GM18505 (cell line): ENCODE measurements around the gene TRIM24.

Experiments used
- ATAC-seq: cut with Tn5 transposase; IDR thresholded peaks from one replicate; pipeline ENCODE4 v1.9.1; 2021; ENCODE audit not compliant: unreplicated experiment
- POLR2A ChIP-seq: IDR thresholded peaks from 4 replicates; pipeline ENCODE4 v1.6.1; 2011; ENCODE audit warnings: borderline replicate concordance; ENCODE audit not compliant: insufficient read depth, insufficient read length; ENCODE audit errors: extremely low read depth

TRIM24 gene

GRCh38 chr7:138608275-138608674 lies 148.2 kb downstream of the TRIM24 start:
- no peak for TF ChIP-seq POLR2A
- peak; percentile 56 for ATAC-seq

DNA sequence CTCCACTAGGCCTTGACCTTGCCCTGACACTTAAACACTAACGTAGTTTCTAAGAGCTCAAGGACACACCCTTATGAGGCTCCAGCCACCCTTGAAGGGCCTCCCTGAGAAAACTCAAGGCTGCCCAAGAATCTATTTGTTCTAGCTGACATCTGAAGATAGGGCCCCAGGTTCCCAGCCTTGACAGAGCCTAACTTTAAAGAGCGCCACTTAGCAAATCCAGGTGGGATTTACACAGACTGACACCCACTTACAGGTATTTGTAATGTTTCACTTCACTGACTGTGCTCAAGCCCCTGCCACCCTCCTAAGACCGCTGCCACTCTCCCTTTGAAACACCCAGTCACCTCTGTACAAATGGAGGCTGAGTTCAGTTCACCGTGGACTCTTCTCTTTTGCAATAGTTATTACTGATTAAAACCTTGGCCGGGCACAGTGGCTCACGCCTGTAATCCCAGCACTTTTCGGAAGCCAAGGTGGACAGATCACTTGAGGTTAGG lies 150.7 kb downstream of the TRIM24 start:
- TF ChIP-seq POLR2A: no peak
- no peak for ATAC-seq

DNA sequence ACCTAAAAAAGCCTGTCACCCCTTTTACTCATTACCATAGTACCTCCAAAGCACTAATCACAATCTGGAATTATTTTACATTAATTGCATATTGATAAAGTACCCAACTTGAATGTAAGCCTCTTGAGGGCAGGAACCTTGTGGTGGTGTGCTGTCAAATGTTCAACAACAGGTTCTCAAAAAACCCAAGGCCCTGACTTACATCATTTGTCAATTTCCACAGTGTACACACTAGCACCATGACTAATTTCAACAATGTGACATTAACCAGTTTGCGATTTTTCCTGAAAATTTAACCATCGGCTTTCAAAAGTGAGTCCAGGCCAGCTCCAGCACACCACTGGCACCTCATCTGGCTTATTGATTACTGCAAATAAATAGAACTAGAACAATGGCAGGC lies 153.6 kb downstream of the TRIM24 start:
- no peak for TF ChIP-seq POLR2A

GRCh38 chr7:138616085-138616484 lies 156.0 kb downstream of the TRIM24 start:
- TF ChIP-seq POLR2A: no peak

More for the DNA sequence above, 153.6 kb downstream of the TRIM24 start:
- no peak for ATAC-seq

DNA sequence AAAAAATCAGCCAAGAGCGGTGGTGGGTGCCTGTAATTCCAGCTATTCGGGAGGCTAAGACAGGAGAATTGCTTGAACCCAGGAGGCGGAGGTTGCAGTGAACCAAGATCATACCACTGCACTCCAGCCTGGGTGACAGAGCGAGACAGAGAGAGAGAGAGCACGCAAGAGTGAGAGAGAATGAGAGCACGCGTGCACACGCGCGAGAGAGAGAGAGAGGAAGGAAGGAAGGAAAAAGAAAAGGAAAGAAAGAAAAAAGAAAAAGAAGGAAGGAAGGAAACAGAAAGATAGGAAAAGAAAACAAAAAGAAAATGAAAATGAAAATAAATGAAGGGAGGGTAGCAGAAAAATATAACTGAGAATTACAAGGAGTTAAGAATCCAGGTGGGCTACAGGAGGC lies 158.4 kb downstream of the TRIM24 start:
- no peak for ATAC-seq

More at GRCh38 chr7:138616085-138616484, 156.0 kb downstream of the TRIM24 start:
- ATAC-seq: no peak

DNA sequence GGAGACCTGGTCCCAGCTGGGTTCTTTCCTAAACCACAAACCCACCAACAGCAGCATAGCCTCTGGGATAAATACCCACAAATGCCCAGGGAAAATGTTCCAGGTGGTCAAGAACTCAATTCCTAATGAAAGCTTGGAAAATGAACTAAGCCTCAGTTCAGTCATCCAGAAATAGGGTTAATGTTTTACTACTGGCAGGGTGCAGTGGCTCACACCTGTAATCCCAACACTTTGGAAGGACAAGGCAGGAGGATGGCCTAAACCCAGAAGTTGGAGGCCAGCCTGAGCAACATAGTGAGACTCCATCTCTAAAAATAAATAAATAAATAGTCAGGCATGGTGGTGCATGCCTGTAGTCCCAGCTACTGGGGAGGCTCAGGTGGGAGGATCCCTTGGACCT lies 158.9 kb downstream of the TRIM24 start:
- ATAC-seq: no peak
- TF ChIP-seq POLR2A: no peak

More for the DNA sequence above, 158.4 kb downstream of the TRIM24 start:
- no peak for TF ChIP-seq POLR2A

GRCh38 chr7:138622841-138623240 lies 162.8 kb downstream of the TRIM24 start:
- no peak for ATAC-seq

DNA sequence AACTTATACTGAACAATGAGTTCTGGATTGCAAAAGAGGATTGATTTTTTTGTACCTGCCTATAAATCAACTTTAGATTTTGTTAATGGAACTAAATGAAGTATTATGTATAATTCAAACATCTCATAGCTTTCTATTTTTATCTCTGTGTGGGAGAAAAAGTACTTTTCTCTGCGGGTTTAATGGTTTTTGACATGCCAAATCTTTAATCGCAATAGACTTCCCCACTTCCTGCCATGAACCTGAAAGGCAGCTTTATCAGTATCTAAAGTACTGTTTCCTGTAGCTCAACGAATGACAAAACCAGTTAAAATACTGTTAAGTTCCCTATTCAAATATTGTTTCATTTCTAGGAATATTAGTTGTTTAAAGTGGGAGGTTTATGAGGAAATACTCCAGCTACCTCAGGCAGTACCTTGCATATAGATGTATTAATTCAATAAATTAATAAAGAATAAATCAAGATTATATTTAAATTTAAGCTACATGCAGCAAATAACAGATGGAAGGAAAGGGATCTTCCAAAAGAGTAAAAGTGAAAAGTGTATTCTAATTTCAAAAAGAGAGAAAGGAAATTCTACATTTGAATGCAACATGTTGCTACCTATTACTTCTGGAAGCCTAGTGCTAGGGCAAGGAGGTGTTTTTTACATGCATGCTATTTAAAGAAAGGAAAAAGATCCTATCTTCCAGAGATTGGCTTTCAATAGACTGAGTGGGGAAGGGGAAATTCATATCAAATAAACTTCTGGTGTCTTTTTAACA lies 165.2 kb downstream of the TRIM24 start:
- no peak for TF ChIP-seq POLR2A
- ATAC-seq: no peak

More at GRCh38 chr7:138622841-138623240, 162.8 kb downstream of the TRIM24 start:
- TF ChIP-seq POLR2A: no peak

- no peak for TF ChIP-seq POLR2A
- ATAC-seq: no peak
Measured at GRCh38 chr7:138625849-138626230, 165.8 kb downstream of the TRIM24 start.

- no peak for TF ChIP-seq POLR2A
- no peak for ATAC-seq
Measured at GRCh38 chr7:138626846-138627245, 166.8 kb downstream of the TRIM24 start.

GRCh38 chr7:138627361-138627760 lies 167.3 kb downstream of the TRIM24 start:
- ATAC-seq: no peak
- TF ChIP-seq POLR2A: no peak

DNA sequence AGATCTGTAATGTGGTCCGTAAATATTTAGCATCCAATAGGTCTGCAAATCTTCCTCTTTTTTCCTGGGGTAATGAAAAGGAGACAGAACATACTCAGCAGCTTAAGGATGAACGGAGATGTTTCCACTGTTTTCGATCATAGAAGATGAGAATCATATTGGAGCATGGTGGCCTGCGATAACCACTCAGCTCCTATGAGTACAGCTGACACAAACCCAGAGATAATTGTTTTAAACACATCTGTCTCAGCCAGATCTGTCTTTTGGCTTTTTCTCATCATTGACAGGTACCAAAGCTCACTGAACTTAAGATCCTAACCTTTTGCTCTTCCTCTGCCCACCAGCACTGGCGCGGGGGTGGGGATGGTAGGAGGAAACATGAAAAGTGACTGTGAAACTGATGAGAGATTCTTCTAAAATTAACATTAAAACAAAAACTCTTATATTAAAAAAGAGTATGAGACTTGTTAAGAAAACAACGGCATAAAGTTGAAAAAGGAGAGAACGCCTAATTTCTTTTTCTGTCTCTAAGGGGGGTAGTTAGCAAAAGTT lies 170.1 kb downstream of the TRIM24 start:
- ATAC-seq: no peak
- no peak for TF ChIP-seq POLR2A

GRCh38 chr7:138632384-138632783 lies 172.3 kb downstream of the TRIM24 start:
- TF ChIP-seq POLR2A: no peak
- no peak for ATAC-seq
